BLaER1 treated with 17β-estradiol and CSF1 and Interleukin-3, amounts not matched to agents 10 nM and 100 nM (cell line): ENCODE results near the gene SBF1.

ENCODE experiments used
- H3K27ac ChIP-seq, 11 experiments: shearing (Covaris generic); formaldehyde crosslinking; 2 replicates each; pipeline ENCODE4 v1.8.1; 2022
- H3K27me3 ChIP-seq, 11 experiments: shearing (Covaris generic); formaldehyde crosslinking; 2 replicates each; pipeline ENCODE4 v1.8.1; 2022
- H3K36me3 ChIP-seq, 11 experiments: shearing (Covaris generic); formaldehyde crosslinking; 2 replicates each; pipeline ENCODE4 v1.8.1; 2022
- H3K4me1 ChIP-seq, 10 experiments: shearing (Covaris generic); formaldehyde crosslinking; 2 replicates each; pipeline ENCODE4 v1.8.1; 2022
- H3K4me2 ChIP-seq, 11 experiments: shearing (Covaris generic); formaldehyde crosslinking; 2 replicates each; pipeline ENCODE4 v1.8.1; 2022
- H3K4me3 ChIP-seq, 10 experiments: shearing (Covaris generic); formaldehyde crosslinking; 2 replicates each; pipeline ENCODE4 v1.8.1; 2022
- H3K9ac ChIP-seq, 11 experiments: shearing (Covaris generic); formaldehyde crosslinking; 2 replicates each; pipeline ENCODE4 v1.8.1; 2022
- H3K9me3 ChIP-seq, 11 experiments: shearing (Covaris generic); formaldehyde crosslinking; replicated peaks in 1 of 11; 2 replicates each; pipeline ENCODE4 v1.8.1; 2022
- H4K20me1 ChIP-seq, 11 experiments: shearing (Covaris generic); formaldehyde crosslinking; 2 replicates each; pipeline ENCODE4 v1.8.1; 2022
- Cebpa-rat ChIP-seq, 11 experiments: shearing (Covaris generic); IDR thresholded peaks; 2 replicates each; pipeline ENCODE4 v1.8.1; 2022

SBF1 gene

GRCh38 chr22:50485221-50486131 lies 10.6 kb upstream of the SBF1 start:
- Histone ChIP-seq H3K9ac (no peak overlapping the region), H3K27me3 (peaks cover 16 to 29% (median 25%) of the 10 kb centered on the region in 11 experiments), H3K27ac (no peak overlapping the region), H3K4me1 (peaks cover 38 to 85% (median 77%) of the 10 kb centered on the region in 10 experiments), H3K4me2 (peak overlapping the region in 7 of 11 experiments; percentile 7 to 93 (median 26); a peak in 4 of 22 replicates), H3K4me3 (no peak overlapping the region), H3K9me3 (no peaks in the 10 kb centered on the region; a peak in 3 of 22 replicates), H4K20me1 (peaks cover 0 to 36% (median 10%) of the 10 kb centered on the region in 11 experiments; a peak in 11 of 22 replicates), H3K36me3 (no peaks in the 10 kb centered on the region)
- TF ChIP-seq Cebpa-rat (IDR thresholded peaks at IDR 0.05) = no peak

GRCh38 chr22:50483977-50484853 lies 9.4 kb upstream of the SBF1 start:
- Histone ChIP-seq H3K9ac (peak overlapping the region in 4 of 11 experiments; percentile 3 to 29 (median 15); a peak in 1 of 22 replicates), H3K4me1 (peaks cover 38 to 78% (median 68%) of the 10 kb centered on the region in 10 experiments), H3K4me2 (peak overlapping the region; percentile 18 to 99 (median 93); a peak in 19 of 22 replicates), H4K20me1 (peaks cover 0 to 36% (median 10%) of the 10 kb centered on the region in 11 experiments; a peak in 11 of 22 replicates), H3K27me3 (peaks cover 23 to 42% (median 35%) of the 10 kb centered on the region in 11 experiments), H3K4me3 (no peak overlapping the region), H3K36me3 (no peaks in the 10 kb centered on the region), H3K9me3 (no peaks in the 10 kb centered on the region; a peak in 3 of 22 replicates), H3K27ac (no peak overlapping the region)
- TF ChIP-seq Cebpa-rat (IDR thresholded peaks at IDR 0.05) = no peak

- H4K20me1 ChIP-seq = peaks cover 0 to 36% (median 10%) of the 10 kb centered on the region in 11 experiments; a peak in 11 of 22 replicates
- no peak overlapping the region for H3K27ac ChIP-seq
- no peak for TF ChIP-seq Cebpa-rat (IDR thresholded peaks at IDR 0.05)
- H3K9me3 ChIP-seq = no peaks in the 10 kb centered on the region; a peak in 3 of 22 replicates
- H3K36me3 ChIP-seq = no peaks in the 10 kb centered on the region
- H3K4me1 ChIP-seq = peaks cover 38 to 82% (median 73%) of the 10 kb centered on the region in 10 experiments
- no peak overlapping the region for H3K4me3 ChIP-seq
- H3K27me3 ChIP-seq = peaks cover 23 to 48% (median 35%) of the 10 kb centered on the region in 11 experiments
- H3K4me2 ChIP-seq = peak overlapping the region; percentile 85 to 99 (median 93); a peak in 20 of 22 replicates
- peak overlapping the region in 4 of 11 experiments; percentile 1 to 87 (median 15); a peak in 3 of 22 replicates for H3K9ac ChIP-seq
Measured at GRCh38 chr22:50483556-50483955, 8.7 kb upstream of the SBF1 start.

GRCh38 chr22:50483106-50483505 lies 8.3 kb upstream of the SBF1 start:
- Histone ChIP-seq H3K36me3 (no peaks in the 10 kb centered on the region), H3K27ac (no peak overlapping the region), H3K9me3 (no peaks in the 10 kb centered on the region; a peak in 3 of 22 replicates), H3K27me3 (peaks cover 23 to 49% (median 35%) of the 10 kb centered on the region in 11 experiments), H4K20me1 (peaks cover 0 to 36% (median 10%) of the 10 kb centered on the region in 11 experiments; a peak in 11 of 22 replicates), H3K4me2 (peak overlapping the region; percentile 85 to 99 (median 93)), H3K4me1 (peaks cover 38 to 85% (median 77%) of the 10 kb centered on the region in 10 experiments), H3K4me3 (peak overlapping the region in 2 of 10 experiments; percentile 71 to 72; a peak in 3 of 20 replicates), H3K9ac (peak overlapping the region in 6 of 11 experiments; percentile 1 to 87 (median 82); a peak in 7 of 22 replicates)
- no peak for TF ChIP-seq Cebpa-rat (IDR thresholded peaks at IDR 0.05)

GRCh38 chr22:50482107-50483074 lies 7.6 kb upstream of the SBF1 start:
- Histone ChIP-seq H3K27me3 (peaks cover 23 to 49% (median 35%) of the 10 kb centered on the region in 11 experiments), H3K27ac (peak overlapping the region; percentile 28 to 84 (median 59); a peak in 19 of 22 replicates), H3K4me1 (peaks cover 33 to 85% (median 77%) of the 10 kb centered on the region in 10 experiments), H3K4me3 (peak overlapping the region; percentile 56 to 73 (median 64)), H3K4me2 (peak overlapping the region; percentile 85 to 99 (median 93)), H3K36me3 (no peaks in the 10 kb centered on the region), H3K9me3 (no peaks in the 10 kb centered on the region; a peak in 3 of 22 replicates), H3K9ac (peak overlapping the region; percentile 12 to 87 (median 73)), H4K20me1 (peaks cover 0 to 36% (median 10%) of the 10 kb centered on the region in 11 experiments; a peak in 12 of 22 replicates)
- TF ChIP-seq Cebpa-rat (IDR thresholded peaks at IDR 0.05) = no peak

- H3K9ac ChIP-seq = peak within 1 kb of the TSS; percentile 12 to 87 (median 73)
Measured at GRCh38 chr22:50481440-50482106, 6.7 kb upstream of the SBF1 start, which contains the start of gene ADM2. Gene ADM2, plus strand, starts transcription at chr22:50481543. Its CDS starts 305 bp downstream, at chr22:50481848.

GRCh38 chr22:50481045-50481439 lies 6.2 kb upstream of the SBF1 start:
- Histone ChIP-seq H3K4me3 (peak overlapping the region; percentile 56 to 73 (median 64); a peak in 19 of 20 replicates), H3K4me1 (peaks cover 35 to 88% (median 80%) of the 10 kb centered on the region in 10 experiments), H3K36me3 (no peaks in the 10 kb centered on the region), H3K27me3 (peaks cover 23 to 49% (median 35%) of the 10 kb centered on the region in 11 experiments), H3K9me3 (no peaks in the 10 kb centered on the region; a peak in 3 of 22 replicates), H3K9ac (peak overlapping the region in 10 of 11 experiments; percentile 12 to 87 (median 75); a peak in 16 of 22 replicates), H3K4me2 (peak overlapping the region; percentile 85 to 99 (median 93)), H3K27ac (peak overlapping the region in 3 of 11 experiments; percentile 28 to 84 (median 72); a peak in 3 of 22 replicates), H4K20me1 (peaks cover 0 to 36% (median 10%) of the 10 kb centered on the region in 11 experiments; a peak in 12 of 22 replicates)
- TF ChIP-seq Cebpa-rat (IDR thresholded peaks at IDR 0.05) = no peak

More at GRCh38 chr22:50481440-50482106, 6.7 kb upstream of the SBF1 start, which contains the start of gene ADM2:
- H3K4me2 ChIP-seq = peak within 1 kb of the TSS; percentile 85 to 99 (median 93)
- peaks cover 33 to 85% (median 77%) of the 10 kb centered on the region in 10 experiments for H3K4me1 ChIP-seq
- no peak for TF ChIP-seq Cebpa-rat (IDR thresholded peaks at IDR 0.05)
- H3K27ac ChIP-seq = peak within 1 kb of the TSS; percentile 28 to 84 (median 59); a peak in 19 of 22 replicates
- peak within 1 kb of the TSS; percentile 56 to 73 (median 64) for H3K4me3 ChIP-seq
- no peaks in the 10 kb centered on the region; a peak in 3 of 22 replicates for H3K9me3 ChIP-seq
- peaks cover 0 to 38% (median 10%) of the 10 kb centered on the region in 11 experiments; a peak in 12 of 22 replicates for H4K20me1 ChIP-seq
- H3K36me3 ChIP-seq = no peaks in the 10 kb centered on the region
- H3K27me3 ChIP-seq = peaks cover 23 to 49% (median 35%) of the 10 kb centered on the region in 11 experiments
